Measurements from ENCODE around the gene LRRFIP2.
"Not testable (repeated sequence)": the region's sequence is repeated elsewhere in the genome, so short reads cannot be mapped to it uniquely, and the experiment has no call there.

Gene LRRFIP2, protein sequence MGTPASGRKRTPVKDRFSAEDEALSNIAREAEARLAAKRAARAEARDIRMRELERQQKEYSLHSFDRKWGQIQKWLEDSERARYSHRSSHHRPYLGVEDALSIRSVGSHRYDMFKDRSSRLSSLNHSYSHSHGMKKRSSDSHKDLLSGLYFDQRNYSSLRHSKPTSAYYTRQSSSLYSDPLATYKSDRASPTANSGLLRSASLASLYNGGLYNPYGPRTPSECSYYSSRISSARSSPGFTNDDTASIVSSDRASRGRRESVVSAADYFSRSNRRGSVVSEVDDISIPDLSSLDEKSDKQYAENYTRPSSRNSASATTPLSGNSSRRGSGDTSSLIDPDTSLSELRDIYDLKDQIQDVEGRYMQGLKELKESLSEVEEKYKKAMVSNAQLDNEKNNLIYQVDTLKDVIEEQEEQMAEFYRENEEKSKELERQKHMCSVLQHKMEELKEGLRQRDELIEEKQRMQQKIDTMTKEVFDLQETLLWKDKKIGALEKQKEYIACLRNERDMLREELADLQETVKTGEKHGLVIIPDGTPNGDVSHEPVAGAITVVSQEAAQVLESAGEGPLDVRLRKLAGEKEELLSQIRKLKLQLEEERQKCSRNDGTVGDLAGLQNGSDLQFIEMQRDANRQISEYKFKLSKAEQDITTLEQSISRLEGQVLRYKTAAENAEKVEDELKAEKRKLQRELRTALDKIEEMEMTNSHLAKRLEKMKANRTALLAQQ

DNA sequence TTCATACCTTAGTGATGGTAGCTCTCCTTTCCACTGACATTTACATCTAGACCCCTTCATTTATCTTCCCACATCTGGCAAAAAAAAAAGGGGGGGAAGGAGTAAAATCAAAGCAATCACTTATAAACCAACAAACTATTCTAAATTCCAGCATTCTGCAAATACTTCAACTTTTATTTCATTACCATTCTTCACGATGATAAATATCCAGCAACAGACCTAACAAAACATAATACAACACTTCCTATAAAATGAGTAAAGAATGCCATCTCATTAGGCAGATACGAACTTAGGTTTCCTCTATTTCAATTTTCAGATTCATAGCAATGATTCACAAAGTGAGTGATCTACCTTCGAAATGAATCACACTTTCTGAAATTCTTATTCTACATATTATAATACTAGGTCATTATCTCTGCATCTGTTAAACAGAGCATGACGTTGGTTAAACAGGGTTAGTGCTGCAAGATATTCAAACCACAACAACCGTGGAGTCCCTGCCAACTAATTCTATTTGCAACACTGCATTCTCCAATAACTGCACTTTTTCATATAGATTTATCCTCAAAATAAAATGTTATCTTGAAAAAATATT lies at the start of gene LRRFIP2:
TSS of gene LRRFIP2 (minus strand) at position 51 of the 595 bp plus-strand sequence. CDS start 25,599 bp downstream, outside the sequence.
- DNase-seq (ENCODE audit: low read depth in 2 of 2, low spot score in 1 of 2), result no peak

DNA sequence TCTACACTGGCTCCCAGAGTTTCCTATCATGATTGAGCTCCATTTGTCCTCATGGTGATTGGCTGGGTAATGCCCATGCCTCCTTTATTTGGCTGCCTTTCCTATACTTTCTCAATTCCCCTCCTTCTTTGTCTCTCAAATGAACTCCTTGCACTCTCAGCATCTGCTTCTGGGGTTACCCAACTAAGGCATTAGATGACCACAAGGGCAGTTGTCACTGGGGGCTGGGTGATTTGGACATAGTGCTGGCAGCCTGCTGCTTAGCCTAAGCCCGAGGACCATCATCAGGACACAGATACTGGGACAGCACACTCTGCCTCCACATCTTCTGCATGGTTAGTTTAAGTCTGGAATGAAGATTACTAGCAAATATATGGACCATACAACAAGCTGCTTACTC lies 49.2 kb upstream of the LRRFIP2 start:
- DNase-seq (ENCODE audit: low read depth in 2 of 2, low spot score in 1 of 2), result no peak

DNA sequence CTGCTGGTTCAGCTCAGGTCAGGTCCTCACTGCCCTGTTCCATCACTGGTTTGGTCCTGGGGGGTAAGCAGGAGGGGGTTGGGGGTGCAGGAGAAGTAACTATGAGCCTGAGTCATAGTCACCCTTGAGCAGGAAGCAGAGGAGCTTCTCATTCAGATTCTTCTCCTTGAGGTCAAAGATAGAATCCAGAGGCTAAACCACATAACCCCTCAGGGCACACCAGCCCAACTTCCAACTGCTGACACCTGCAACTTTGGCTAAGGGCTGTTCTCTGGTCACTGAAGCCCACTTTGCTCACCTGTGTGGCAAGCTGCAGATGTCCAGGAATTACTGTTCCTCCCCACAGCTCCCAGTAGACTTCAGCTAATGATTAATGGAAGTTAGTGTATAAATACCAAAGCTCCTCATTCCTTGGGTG lies 48.8 kb upstream of the LRRFIP2 start:
- no peak for DNase-seq (ENCODE audit: low read depth in 2 of 2, low spot score in 1 of 2)

DNA sequence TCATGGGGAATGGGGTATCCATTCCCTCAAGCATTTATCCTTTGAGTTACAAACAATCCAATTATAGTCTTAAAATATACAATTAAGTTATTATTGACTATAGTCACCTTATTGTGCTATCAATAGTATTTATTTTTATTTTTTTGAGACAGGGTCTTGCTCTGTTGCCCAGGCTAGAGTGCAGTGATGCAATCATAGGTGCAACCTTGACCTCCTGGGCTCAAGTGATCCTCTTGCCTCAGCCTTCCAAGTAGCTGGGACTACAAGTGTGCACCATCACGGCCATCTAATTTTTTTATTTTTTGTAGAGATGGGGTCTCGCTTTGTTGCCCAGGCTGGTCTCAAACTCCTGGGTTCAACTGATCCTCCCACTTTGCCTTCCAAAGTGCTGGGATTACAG lies 48.2 kb upstream of the LRRFIP2 start:
- DNase-seq (ENCODE audit: low read depth in 2 of 2, low spot score in 1 of 2), result not testable (repeated sequence)

DNA sequence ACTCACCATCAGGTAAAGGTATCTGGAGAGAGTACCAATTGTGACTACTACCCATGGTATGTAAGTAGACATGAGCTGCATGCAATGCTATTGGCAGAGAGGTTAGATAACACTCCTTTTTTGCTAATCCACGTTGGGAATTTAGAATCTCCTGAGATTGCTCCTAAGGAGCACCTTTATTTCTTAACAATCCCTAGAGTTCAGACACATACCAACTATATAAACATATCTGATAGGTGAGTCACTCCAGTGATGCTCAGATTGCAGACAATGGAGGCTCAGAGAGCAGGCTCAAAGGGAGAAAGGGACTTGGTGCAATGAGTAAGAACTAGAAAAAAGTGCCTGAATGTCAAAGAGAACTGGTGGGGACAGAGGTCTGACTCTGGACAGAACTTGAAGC lies 47.0 kb upstream of the LRRFIP2 start:
- no peak for DNase-seq (ENCODE audit: low read depth in 2 of 2, low spot score in 1 of 2)

DNA sequence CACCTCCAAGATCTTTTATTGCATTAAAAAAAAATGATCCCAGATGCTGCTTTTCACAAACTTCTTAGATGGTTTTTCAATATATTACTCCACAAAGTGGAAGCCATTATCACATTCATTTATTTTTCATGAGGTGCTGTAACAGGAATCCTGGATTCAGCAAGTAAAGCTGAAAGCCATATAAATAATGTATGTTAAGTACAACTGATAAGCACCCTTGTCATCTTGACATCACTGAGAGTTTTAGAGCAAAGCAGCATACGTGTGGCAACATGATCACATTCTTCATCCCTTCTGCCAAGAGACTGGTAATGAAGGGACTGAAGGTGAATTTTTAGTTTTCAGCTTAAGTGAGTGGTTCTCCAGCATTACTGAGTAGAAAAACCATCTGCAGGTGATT lies 44.9 kb upstream of the LRRFIP2 start:
- DNase-seq (ENCODE audit: low read depth in 2 of 2, low spot score in 1 of 2), result no peak

DNA sequence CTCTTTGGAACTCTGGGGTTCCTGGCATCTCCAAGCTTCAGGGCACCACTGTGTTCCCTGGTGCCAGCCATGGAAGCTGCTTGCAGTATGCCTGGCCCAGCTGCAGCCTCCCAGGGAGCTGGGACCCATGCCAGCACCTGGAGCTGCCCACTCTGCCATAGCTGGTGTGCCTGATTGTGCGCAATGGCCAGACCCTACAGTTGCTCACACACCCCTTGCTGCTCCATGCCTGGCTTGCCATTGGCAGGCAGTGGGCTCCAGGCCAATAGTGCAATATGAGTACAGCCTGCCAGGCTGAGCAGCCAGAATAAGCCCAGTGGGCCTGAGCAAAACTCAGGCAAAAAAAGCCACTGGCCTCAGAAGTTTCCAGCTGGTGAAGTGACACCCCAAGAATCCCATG lies 43.8 kb upstream of the LRRFIP2 start:
- DNase-seq (ENCODE audit: low read depth in 2 of 2, low spot score in 1 of 2), result no peak

DNA sequence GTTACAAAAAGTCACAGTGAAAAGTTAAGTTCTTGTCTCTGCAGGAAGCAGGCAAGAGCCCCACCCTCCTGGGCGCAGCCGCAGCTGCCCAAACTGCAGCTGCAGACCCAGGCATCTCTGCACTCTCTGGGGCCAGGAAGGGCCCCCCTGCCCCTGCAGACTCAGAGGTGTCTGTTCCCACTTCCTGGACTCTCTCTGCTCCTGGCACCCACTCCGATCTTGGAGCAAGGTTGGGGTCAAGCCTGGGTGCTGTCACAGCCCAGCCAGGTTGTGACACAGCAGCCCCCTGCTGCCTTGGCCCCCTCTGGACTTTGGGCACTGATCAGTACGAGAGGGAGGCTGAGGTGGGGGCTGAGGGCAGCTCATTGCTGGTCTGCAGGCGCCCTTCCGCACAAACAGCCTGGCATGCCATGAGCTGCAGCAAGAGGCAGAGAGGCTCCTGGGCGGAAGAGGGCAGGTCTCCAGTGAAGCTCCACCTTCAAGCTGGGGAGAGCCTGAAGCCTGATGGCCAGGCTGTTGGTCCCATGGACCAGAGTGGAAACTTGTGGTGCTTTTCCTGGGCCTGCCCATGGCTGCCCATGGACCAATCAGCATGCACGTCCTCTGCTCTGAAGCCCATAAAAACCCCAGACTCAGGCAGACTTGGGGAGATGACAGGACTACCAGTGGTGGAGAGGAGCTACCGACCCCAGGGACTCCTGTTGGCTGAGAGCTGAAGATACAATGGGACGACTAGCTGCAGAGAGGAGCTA lies 42.9 kb upstream of the LRRFIP2 start:
- DNase-seq (ENCODE audit: low read depth in 2 of 2, low spot score in 1 of 2), result no peak

DNA sequence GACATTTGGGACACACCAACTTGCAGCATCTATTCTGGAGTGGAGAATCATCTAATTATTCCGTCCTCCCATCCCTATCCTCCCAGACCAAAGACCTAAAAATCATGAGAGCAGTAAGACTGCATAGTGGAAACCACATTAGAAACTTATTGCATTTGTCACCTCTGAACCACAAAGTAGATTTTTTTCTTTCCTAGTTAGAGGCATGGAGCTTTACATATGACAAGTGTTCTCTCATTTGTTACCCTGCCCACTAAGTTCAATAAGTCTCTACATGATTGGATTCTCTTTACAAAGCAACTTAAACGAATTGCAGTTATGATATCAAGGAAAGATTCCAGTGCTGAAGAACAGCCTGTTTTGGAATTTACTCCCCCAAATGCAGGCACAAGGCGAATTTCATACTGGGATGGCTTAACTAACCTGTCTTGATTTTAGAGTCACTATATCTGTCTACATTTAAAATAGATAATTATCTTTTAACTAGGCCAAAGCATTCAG lies 42.3 kb upstream of the LRRFIP2 start:
- no peak for DNase-seq (ENCODE audit: low read depth in 2 of 2, low spot score in 1 of 2)

DNA sequence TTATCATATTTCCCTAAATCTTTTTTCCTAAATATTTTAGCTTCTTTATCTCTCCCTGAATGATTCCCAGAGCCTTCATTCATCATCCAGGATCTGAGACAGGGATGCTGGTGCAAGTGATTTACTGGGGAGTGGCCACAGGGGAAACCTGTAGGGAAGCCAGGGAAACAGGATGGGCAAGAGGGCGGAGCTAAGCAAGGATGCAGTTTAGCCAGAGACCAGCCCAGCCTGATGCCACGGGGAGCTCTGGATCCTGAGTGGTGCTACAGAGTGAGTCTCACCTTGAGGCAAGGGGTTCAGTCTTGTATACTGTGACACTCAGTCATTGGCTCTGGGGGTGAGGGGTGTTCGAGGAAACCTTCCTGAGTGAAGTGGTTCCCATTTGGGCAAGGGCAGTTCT lies 39.7 kb upstream of the LRRFIP2 start:
- no peak for DNase-seq (ENCODE audit: low read depth in 2 of 2, low spot score in 1 of 2)

DNA sequence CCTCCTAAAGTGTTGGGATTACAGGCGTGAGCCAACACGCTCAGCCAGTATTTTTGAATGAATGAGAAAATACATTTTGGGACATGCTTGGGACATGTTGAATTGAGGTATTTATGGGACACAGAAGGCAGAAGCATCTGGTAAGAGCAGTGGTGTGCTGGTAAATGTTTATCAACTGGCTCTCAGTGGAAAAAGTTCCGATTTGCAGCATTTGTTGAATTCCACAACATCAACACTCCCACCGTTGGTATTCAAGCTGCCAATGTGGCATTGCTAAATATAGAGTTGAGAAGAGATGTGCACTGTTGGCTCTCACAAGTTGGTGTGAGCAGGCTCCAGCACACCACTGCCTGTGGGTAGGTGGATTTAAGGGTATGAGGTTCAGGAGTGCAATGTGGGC lies 35.8 kb upstream of the LRRFIP2 start:
- DNase-seq (ENCODE audit: low read depth in 2 of 2, low spot score in 1 of 2), result no peak

DNA sequence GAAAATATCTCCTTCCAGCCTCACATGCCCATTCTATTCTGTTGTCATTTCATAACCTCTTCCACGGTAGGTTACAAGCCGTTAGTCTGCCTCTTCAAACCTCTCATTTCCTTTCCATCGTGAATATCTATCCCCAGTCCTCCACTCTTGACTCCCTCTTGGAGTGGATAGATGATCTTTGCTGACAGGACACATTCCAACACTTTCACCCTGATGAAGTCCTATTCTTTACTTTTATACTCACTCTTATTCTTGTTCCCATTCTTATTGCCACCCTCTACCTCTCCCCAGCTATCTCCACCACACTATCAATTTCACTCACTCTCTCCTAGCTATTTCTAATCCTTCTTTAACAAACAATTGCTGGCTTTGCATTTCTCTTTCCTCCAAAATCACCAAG lies 34.2 kb upstream of the LRRFIP2 start:
- DNase-seq (ENCODE audit: low read depth in 2 of 2, low spot score in 1 of 2), result not testable (repeated sequence)

DNA sequence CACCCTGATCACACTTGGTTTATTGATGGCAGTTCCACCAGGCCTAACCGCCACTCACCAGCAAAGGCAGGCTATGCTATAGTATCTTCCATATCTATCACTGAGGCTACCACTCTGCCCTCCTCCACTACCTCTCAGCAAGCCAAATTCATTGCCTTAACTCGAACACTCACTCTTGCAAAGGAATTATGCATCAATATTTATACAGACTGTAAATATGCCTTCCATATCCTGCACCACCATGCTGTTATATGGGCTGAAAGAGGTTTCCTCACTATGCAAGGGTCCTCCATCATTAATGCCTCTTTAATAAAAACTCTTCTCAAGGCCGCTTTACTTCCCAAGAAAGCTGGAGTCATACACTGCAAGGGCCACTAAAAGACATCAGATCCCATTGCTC lies 33.6 kb upstream of the LRRFIP2 start:
- not testable (repeated sequence) for DNase-seq (ENCODE audit: low read depth in 2 of 2, low spot score in 1 of 2)

DNA sequence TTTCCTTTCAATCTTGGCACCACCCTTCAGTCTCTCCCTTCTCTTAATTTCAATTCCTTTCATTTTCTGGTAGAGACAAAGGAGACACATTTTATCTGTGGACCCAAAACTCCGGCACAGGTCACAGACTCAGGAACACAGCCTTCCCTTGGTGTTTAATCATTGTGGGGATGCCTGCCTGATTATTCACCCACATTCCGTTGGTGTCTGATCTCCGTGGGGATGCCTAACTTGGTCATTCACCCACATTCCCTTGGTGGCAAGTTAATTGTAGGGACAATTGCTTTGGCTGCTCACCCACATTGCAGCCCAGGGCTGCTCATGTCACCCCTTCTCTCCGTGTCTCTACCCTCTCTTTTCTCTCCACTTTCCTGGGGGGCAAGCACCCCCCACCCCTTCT lies 31.7 kb upstream of the LRRFIP2 start:
- DNase-seq (ENCODE audit: low read depth in 2 of 2, low spot score in 1 of 2), result not testable (repeated sequence)

DNA sequence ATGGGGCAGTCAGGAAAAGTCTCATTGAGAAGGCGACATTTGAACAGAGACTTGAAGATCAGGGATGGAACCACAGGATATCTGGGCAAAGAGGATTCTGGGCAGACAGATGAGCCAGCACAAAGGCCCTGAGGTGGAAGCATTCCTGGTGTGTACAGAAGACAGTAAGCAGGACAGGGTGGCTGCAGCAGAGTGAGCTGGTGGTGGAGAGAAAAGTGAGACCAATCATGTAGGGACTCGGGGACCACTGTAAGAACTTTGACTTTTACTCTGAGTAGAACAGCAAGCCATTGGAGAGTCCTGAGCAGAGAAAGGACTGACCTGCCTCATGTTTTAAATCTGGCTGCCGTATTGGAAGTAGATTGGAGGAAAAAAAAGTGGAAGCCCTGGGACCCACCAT lies 29.9 kb upstream of the LRRFIP2 start:
- DNase-seq (ENCODE audit: low read depth in 2 of 2, low spot score in 1 of 2), result no peak

DNA sequence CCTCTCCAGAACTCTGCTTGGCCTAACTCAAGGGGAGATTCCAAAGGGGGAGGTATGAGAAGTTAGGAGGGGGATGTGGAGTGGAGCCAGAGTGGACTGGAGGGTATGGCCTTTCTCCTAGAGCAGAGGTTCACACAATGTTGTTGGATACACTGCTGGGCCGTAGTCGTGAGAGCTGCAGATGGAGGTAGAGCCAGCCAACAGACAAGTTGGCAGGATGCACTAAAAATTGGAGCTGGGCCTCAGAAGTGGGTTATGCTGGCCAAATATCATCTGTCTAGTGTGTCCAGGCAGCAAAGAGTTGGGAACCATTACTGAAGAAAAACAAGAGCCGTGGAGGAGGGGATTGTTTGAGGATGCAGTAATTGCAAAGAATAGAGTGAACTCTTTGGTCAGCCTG lies 27.7 kb upstream of the LRRFIP2 start:
- DNase-seq (ENCODE audit: low read depth in 2 of 2, low spot score in 1 of 2), result no peak

DNA sequence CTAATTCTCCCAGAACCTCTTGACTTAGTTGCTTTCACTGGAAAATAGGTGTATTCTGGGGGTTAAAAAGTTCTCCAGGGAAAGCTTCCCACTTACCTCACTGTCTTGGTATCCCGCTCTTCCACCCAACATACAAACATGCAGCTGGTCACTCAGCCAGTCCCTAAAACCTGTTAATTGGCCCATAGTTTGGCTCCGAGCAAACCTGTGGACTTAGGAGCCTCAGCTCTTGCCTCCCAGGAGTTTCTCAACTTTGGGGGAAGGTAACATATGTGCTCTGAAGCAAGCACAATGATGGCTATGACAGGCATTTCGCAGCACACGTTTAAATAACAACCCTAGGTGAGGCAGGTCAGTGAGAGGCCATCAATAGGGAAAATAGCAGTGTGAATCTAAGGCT lies 25.8 kb upstream of the LRRFIP2 start:
- no peak for DNase-seq (ENCODE audit: low read depth in 2 of 2, low spot score in 1 of 2)

DNA sequence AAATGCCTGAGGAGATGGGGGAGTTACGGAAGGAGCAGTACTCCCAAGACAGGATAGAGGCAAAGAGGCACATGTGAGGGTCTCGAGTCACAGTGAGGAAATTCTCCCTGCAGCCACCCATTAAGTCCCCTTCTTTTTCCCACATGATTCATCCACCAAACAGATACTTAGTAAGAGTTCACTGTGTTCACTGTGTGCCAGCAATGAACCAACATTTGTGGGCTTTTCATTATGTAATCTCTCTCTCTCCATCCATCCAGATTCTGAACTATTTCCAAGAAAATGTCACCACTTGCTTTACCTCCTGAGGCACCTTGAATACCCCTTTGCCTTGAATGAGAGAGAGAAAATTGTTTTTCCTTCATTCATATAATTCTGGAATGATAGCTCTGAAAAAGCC lies 24.6 kb upstream of the LRRFIP2 start:
- DNase-seq (ENCODE audit: low read depth in 2 of 2, low spot score in 1 of 2), result no peak

DNA sequence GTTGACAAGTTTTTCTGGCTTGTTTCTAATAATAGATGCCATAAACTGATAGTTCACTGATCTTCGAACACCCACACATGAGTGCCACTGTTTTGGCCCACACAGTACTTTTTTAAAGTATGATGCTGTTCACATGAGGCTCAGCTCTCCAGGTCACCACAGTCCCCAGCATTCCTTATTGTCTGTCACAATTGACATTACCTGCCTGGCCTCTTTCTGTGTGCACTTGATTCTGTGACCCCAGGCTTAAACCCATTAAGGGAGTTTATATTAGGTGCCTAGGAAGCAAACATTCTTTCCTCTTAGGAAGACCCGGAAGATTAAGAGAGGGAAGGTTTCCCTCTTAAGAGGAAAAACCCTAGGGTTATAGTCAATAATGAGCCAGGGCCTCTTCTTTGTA lies 24.2 kb upstream of the LRRFIP2 start:
- no peak for DNase-seq (ENCODE audit: low read depth in 2 of 2, low spot score in 1 of 2)

DNA sequence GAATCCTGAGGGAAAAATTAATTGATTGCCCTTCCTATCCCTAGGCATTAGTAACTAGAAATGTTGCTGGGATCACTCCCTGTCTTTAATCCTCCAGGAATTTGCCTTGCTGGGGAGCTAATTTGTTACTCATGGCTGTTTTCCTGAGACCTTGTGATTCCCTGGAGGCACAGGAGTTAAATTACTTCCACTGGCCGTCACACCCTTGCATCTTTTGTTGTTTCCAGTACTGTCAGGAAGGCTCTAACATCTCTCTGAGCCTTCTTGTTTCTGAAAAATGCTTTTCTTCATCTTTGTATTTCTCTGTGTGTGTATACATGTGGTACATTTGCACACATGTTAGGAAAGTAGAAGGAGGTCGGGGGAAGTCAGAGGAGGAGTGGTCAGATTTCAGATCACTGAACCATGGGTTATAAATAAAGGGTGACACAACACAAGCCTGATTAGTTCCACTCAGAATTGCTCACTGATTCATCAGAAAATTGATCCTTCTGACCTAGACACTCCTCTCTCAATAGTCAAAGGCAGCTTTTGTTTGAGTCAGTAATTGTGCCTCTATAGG lies 23.5 kb upstream of the LRRFIP2 start:
- DNase-seq (ENCODE audit: low read depth in 2 of 2, low spot score in 1 of 2), result no peak

DNA sequence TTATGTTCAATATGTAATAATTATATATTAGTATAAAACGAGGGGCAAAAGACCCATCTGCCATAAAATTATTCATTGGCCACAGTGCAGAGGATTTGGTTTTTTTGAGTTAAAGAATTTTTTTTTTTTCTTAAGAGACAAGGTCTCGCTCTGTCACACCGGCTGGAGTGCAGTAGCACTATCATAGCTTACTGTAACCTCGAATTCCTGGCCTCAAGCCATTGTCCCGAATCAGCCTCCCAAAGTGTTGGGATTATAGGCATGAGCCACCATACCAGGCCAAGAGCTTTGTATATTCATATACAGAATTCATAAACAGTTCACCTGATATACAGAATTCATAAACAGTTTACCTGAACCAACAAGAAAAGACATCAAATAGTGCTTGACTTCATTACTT lies 20.2 kb upstream of the LRRFIP2 start:
- DNase-seq (ENCODE audit: low read depth in 2 of 2, low spot score in 1 of 2), result no peak
